ENCODE measurements around the gene GALNT3. TPM values are rescaled to one million over a fixed set of nuclear protein-coding genes. Genes with fewer than 3 reads are reported as not detected.

Gene GALNT3
- total and polyA plus RNA-seq, 2 donors (not counting 1 experiment from before 2014, with no cell fraction given) = 5.7 to 15.9 TPM

- 100% methylated on average over 2 of the region's 2 CpGs for WGBS (ENCODE audit: insufficient coverage)
- H2AFZ ChIP-seq (ENCODE audit: insufficient read depth, low read depth, low read length, poor library complexity, severe bottlenecking) = no peak overlapping the region
- DNase-seq (no peak), ATAC-seq (ENCODE audit: low read depth) (no peak)
- no peak overlapping the region for H3K27ac ChIP-seq (ENCODE audit: low read length in 2 of 2)
- TF ChIP-seq, protein P1, sequence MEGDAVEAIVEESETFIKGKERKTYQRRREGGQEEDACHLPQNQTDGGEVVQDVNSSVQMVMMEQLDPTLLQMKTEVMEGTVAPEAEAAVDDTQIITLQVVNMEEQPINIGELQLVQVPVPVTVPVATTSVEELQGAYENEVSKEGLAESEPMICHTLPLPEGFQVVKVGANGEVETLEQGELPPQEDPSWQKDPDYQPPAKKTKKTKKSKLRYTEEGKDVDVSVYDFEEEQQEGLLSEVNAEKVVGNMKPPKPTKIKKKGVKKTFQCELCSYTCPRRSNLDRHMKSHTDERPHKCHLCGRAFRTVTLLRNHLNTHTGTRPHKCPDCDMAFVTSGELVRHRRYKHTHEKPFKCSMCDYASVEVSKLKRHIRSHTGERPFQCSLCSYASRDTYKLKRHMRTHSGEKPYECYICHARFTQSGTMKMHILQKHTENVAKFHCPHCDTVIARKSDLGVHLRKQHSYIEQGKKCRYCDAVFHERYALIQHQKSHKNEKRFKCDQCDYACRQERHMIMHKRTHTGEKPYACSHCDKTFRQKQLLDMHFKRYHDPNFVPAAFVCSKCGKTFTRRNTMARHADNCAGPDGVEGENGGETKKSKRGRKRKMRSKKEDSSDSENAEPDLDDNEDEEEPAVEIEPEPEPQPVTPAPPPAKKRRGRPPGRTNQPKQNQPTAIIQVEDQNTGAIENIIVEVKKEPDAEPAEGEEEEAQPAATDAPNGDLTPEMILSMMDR (IDR thresholded peaks at IDR 0.05) = no peak
- no peak for TF ChIP-seq EZH2 (IDR thresholded peaks at IDR 0.05; ENCODE audit: borderline replicate concordance, insufficient read depth, low read depth, low read length, poor library complexity, severe bottlenecking)
- Mint-ChIP-seq H3K9me3 (ENCODE audit: insufficient read depth) (peaks cover 3% of the 10 kb centered on the region), H3K4me1 (peaks cover 39% of the 10 kb centered on the region), H3K4me3 (no peak overlapping the region), H3K27me3 (no peaks in the 10 kb centered on the region), H3K27ac (no peak overlapping the region)
- no peaks in the 10 kb centered on the region for H3K9me3 ChIP-seq (ENCODE audit: control extremely low read depth in 1 of 3, control insufficient read depth in 2 of 3, insufficient read depth in 1 of 3, low read length in 2 of 3)
- no peak overlapping the region for H3K4me3 ChIP-seq (ENCODE audit: control extremely low read depth in 1 of 5, extremely low read depth in 1 of 5, insufficient read depth in 1 of 5, low read depth in 2 of 5, low read length in 4 of 5)
- no peaks in the 10 kb centered on the region for H4K20me1 ChIP-seq (ENCODE audit: control insufficient read depth, insufficient read depth, low read length, poor library complexity, severe bottlenecking)
- no peaks in the 10 kb centered on the region for H3K36me3 ChIP-seq (replicated peaks in 1 of 2; ENCODE audit: control extremely low read depth in 1 of 2, control insufficient read depth in 1 of 2, extremely low read depth in 1 of 2, insufficient read depth in 2 of 2, low read length in 1 of 2)
- no peaks in the 10 kb centered on the region for H3K79me2 ChIP-seq (ENCODE audit: control insufficient read depth, insufficient read depth, low read length)
- CTCF ChIA-PET = interaction anchor here (1.2 to 1.7 kb wide), 2 partner anchors 54 kb away, joined by 4 to 7 read pairs; no protein-coding TSS in a partner anchor
- H3K9ac ChIP-seq (ENCODE audit: low read length) = no peak overlapping the region
- intact Hi-C loops (cut with micrococcal nuclease) = no loop called here
- POLR2A ChIA-PET = no interaction called here
- H3K27me3 ChIP-seq (replicated peaks in 1 of 4; ENCODE audit: control extremely low read depth in 1 of 4, control insufficient read depth in 3 of 4, insufficient read depth in 4 of 4, low read length in 3 of 4) = no peaks in the 10 kb centered on the region
- peaks cover 36 to 39% of the 10 kb centered on the region in 2 donors for H3K4me1 ChIP-seq (ENCODE audit: control insufficient read depth in 2 of 2, insufficient read depth in 2 of 2, low read length in 2 of 2)
- H3K4me2 ChIP-seq (replicated peaks; ENCODE audit: low read depth, low read length, poor library complexity, severe bottlenecking) = no peak overlapping the region
Observed at GRCh38 chr2:165820296-165820695, 26.2 kb upstream of the GALNT3 start.

DNA sequence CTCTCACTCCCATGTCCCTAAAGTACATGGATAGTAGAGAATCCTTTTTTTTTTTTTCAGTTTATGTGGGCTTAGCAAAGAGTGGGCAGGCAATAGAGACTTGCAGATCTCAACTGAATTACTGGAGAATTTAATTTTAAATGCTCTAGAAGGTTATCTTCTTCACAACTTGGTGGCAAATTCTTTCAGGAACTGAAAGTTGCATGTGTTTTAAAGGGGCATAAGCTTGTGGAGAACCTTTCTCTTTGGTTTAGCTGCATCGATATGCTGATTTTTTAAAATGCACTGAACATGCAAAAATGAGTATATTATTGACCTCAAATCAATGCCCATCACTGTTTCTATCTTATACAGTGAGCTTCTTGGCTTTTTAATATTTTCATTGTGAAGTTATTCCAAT is 24.9 kb upstream of the GALNT3 start:
- Histone ChIP-seq H3K27me3 (replicated peaks in 1 of 4; ENCODE audit: control extremely low read depth in 1 of 4, control insufficient read depth in 3 of 4, insufficient read depth in 4 of 4, low read length in 3 of 4) (no peaks in the 10 kb centered on the region), H3K79me2 (ENCODE audit: control insufficient read depth, insufficient read depth, low read length) (no peaks in the 10 kb centered on the region), H3K4me3 (ENCODE audit: control extremely low read depth in 1 of 5, extremely low read depth in 1 of 5, insufficient read depth in 1 of 5, low read depth in 2 of 5, low read length in 4 of 5) (no peak overlapping the region), H3K4me1 (ENCODE audit: control insufficient read depth in 2 of 2, insufficient read depth in 2 of 2, low read length in 2 of 2) (peaks cover 50 to 53% of the 10 kb centered on the region in 2 donors), H2AFZ (ENCODE audit: insufficient read depth, low read depth, low read length, poor library complexity, severe bottlenecking) (no peak overlapping the region), H3K9me3 (ENCODE audit: control extremely low read depth in 1 of 3, control insufficient read depth in 2 of 3, insufficient read depth in 1 of 3, low read length in 2 of 3) (no peaks in the 10 kb centered on the region), H4K20me1 (ENCODE audit: control insufficient read depth, insufficient read depth, low read length, poor library complexity, severe bottlenecking) (no peaks in the 10 kb centered on the region), H3K27ac (ENCODE audit: low read length in 2 of 2) (peak overlapping the region in 1 of 2 donors; percentile 46), H3K4me2 (replicated peaks; ENCODE audit: low read depth, low read length, poor library complexity, severe bottlenecking) (peak overlapping the region; percentile 53), H3K36me3 (replicated peaks in 1 of 2; ENCODE audit: control extremely low read depth in 1 of 2, control insufficient read depth in 1 of 2, extremely low read depth in 1 of 2, insufficient read depth in 2 of 2, low read length in 1 of 2) (no peaks in the 10 kb centered on the region), H3K9ac (ENCODE audit: low read length) (no peak overlapping the region)
- TF ChIP-seq EZH2 (IDR thresholded peaks at IDR 0.05; ENCODE audit: borderline replicate concordance, insufficient read depth, low read depth, low read length, poor library complexity, severe bottlenecking) = no peak
- TF ChIP-seq, protein P1 (IDR thresholded peaks at IDR 0.05) = no peak
- WGBS (ENCODE audit: insufficient coverage) = no CpG with 5 or more reads among the region's 1 CpG
- ChIA-PET POLR2A (no interaction called here), CTCF (interaction anchor here (1.7 kb wide), 1 partner anchor 55 kb away, joined by 7 read pairs; no protein-coding TSS in a partner anchor)
- peak; percentile 39 for DNase-seq
- peak overlapping the region; percentile 69 for H3K27ac Mint-ChIP-seq
- peak overlapping the region; percentile 32 for H3K4me3 Mint-ChIP-seq
- no peaks in the 10 kb centered on the region for H3K27me3 Mint-ChIP-seq
- ATAC-seq (ENCODE audit: low read depth) = no peak
- intact Hi-C loops (cut with micrococcal nuclease) = loop anchor here (5.0 kb wide), 2 partner anchors 53 to 133 kb away; partner anchors contain the start of gene TTC21B
- peaks cover 48% of the 10 kb centered on the region for H3K4me1 Mint-ChIP-seq
- peaks cover 3% of the 10 kb centered on the region for H3K9me3 Mint-ChIP-seq (ENCODE audit: insufficient read depth)

Measured in B cell (primary cell).